ENCODE results near the gene TSPAN9. TPM values are rescaled to one million over a fixed set of nuclear protein-coding genes. Genes with fewer than 3 reads are reported as not detected.

The TSPAN9 gene
- total RNA-seq, 4 donors from 2014 or later = 27.8 to 47.2 (median 34.3) TPM

GRCh38 chr12:3035815-3036702 is 41.1 kb upstream of the TSPAN9 start:
- Histone ChIP-seq H3K9me3 (no peaks in the 10 kb centered on the region), H3K27ac (no peak overlapping the region), H3K4me3 (no peak overlapping the region), H3K4me1 (no peaks in the 10 kb centered on the region), H3K36me3 (peaks cover 19% of the 10 kb centered on the region), H3K27me3 (no peaks in the 10 kb centered on the region)
- TF ChIP-seq POLR2A (IDR thresholded peaks at IDR 0.05) (no peak), POLR2AphosphoS5 (IDR thresholded peaks at IDR 0.05) (no peak), CTCF (IDR thresholded peaks at IDR 0.05) (no peak), EP300 (IDR thresholded peaks at IDR 0.05) (no peak)
- DNase-seq (ENCODE audit: low spot score in 2 of 2) = no peak
- 74% methylated on average over 11 of the region's 16 CpGs for WGBS

GRCh38 chr12:3036901-3037600 is 40.1 kb upstream of the TSPAN9 start:
- TF ChIP-seq POLR2AphosphoS5 (IDR thresholded peaks at IDR 0.05) (no peak), POLR2A (IDR thresholded peaks at IDR 0.05) (no peak), CTCF (IDR thresholded peaks at IDR 0.05) (no peak), EP300 (IDR thresholded peaks at IDR 0.05) (no peak)
- Histone ChIP-seq H3K9me3 (no peaks in the 10 kb centered on the region), H3K4me3 (no peak overlapping the region), H3K4me1 (no peaks in the 10 kb centered on the region), H3K27ac (no peak overlapping the region), H3K27me3 (no peaks in the 10 kb centered on the region), H3K36me3 (peaks cover 19% of the 10 kb centered on the region)
- DNase-seq (ENCODE audit: low spot score in 2 of 2) = no peak
- 83% methylated on average over 12 of the region's 12 CpGs for WGBS

- Histone ChIP-seq H3K4me1 (no peaks in the 10 kb centered on the region), H3K36me3 (peaks cover 19% of the 10 kb centered on the region), H3K27ac (no peak overlapping the region), H3K9me3 (no peaks in the 10 kb centered on the region), H3K27me3 (no peaks in the 10 kb centered on the region), H3K4me3 (no peak overlapping the region)
- no peak for TF ChIP-seq POLR2AphosphoS5 (IDR thresholded peaks at IDR 0.05)
- no peak for TF ChIP-seq POLR2A (IDR thresholded peaks at IDR 0.05)
- no peak for TF ChIP-seq EP300 (IDR thresholded peaks at IDR 0.05)
- WGBS = 90% methylated on average over 7 of the region's 7 CpGs
- no peak for DNase-seq (ENCODE audit: low spot score in 2 of 2)
These were observed 39.0 kb upstream of the TSPAN9 start for GRCh38 chr12:3038166-3038565.

GRCh38 chr12:3038926-3039510 is 38.2 kb upstream of the TSPAN9 start:
- Histone ChIP-seq H3K27ac (no peak overlapping the region), H3K4me3 (no peak overlapping the region), H3K36me3 (peaks cover 19% of the 10 kb centered on the region), H3K27me3 (no peaks in the 10 kb centered on the region), H3K4me1 (no peaks in the 10 kb centered on the region), H3K9me3 (no peaks in the 10 kb centered on the region)
- WGBS = 91% methylated on average over 11 of the region's 11 CpGs
- TF ChIP-seq POLR2AphosphoS5 (IDR thresholded peaks at IDR 0.05) (no peak), CTCF (IDR thresholded peaks at IDR 0.05) (no peak), EP300 (IDR thresholded peaks at IDR 0.05) (no peak), POLR2A (IDR thresholded peaks at IDR 0.05) (no peak)
- DNase-seq (ENCODE audit: low spot score in 2 of 2) = no peak

GRCh38 chr12:3040026-3040656 is 37.0 kb upstream of the TSPAN9 start:
- WGBS = 90% methylated on average over 15 of the region's 15 CpGs

More at GRCh38 chr12:3040026-3040656, 37.0 kb upstream of the TSPAN9 start:
- H3K4me1 ChIP-seq = no peaks in the 10 kb centered on the region
- no peak overlapping the region for H3K27ac ChIP-seq
- peaks cover 19% of the 10 kb centered on the region for H3K36me3 ChIP-seq
- H3K9me3 ChIP-seq = no peaks in the 10 kb centered on the region
- H3K27me3 ChIP-seq = no peaks in the 10 kb centered on the region
- no peak for DNase-seq (ENCODE audit: low spot score in 2 of 2)
- no peak for TF ChIP-seq CTCF (IDR thresholded peaks at IDR 0.05)
- no peak for TF ChIP-seq POLR2A (IDR thresholded peaks at IDR 0.05)
- TF ChIP-seq EP300 (IDR thresholded peaks at IDR 0.05) = no peak
- TF ChIP-seq POLR2AphosphoS5 (IDR thresholded peaks at IDR 0.05) = no peak
- H3K4me3 ChIP-seq = no peak overlapping the region

Measured in suprapubic skin (tissue), 4 donors.